ENCODE data around the gene CORO1C.

GRCh38 chr12:108672054-108672453 lies 59.3 kb downstream of the CORO1C start:
- TF ChIP-seq EZH2 (IDR thresholded peaks at IDR 0.05; ENCODE audit: low read depth) (no peak), CTCF (conservative IDR thresholded peaks at IDR 0.05) (no peak)

Measured in PC-9 (cell line).